Endothelial cell of umbilical vein (primary cell): ENCODE results near the gene HOXA3.

Source experiments
- EZH2 ChIP-seq: IDR thresholded peaks from 2 replicates; pipeline ENCODE4 v1.6.1; 2012; ENCODE audit warnings: borderline replicate concordance, low read depth, mild to moderate bottlenecking, moderate library complexity, low read length, inconsistent platforms; ENCODE audit not compliant: severe bottlenecking
- JUN ChIP-seq: IDR thresholded peaks from 2 replicates; pipeline ENCODE4 v1.6.1; 2011; ENCODE audit warnings: borderline replicate concordance, low read depth; ENCODE audit not compliant: insufficient read length, insufficient read depth
- POLR2A ChIP-seq: IDR thresholded peaks from 2 replicates; pipeline ENCODE4 v1.6.1; 2012; ENCODE audit warnings: low read depth, mild to moderate bottlenecking, control low read depth, low read length
- TF ChIP-seq, protein P1 (sequence below), 2 donors: IDR thresholded peaks; 1 replicate in 1 of 2; 2 replicates in 1 of 2; pipeline ENCODE4 v1.5.1; 2011; ENCODE audit warnings: low read length in 2 of 2, mild to moderate bottlenecking in 2 of 2, moderate library complexity in 2 of 2, control low read depth in 1 of 2, inconsistent platforms in 1 of 2, low read depth in 1 of 2; ENCODE audit not compliant: insufficient read depth in 1 of 2; ENCODE audit errors: extremely low read depth in 1 of 2

DNA sequence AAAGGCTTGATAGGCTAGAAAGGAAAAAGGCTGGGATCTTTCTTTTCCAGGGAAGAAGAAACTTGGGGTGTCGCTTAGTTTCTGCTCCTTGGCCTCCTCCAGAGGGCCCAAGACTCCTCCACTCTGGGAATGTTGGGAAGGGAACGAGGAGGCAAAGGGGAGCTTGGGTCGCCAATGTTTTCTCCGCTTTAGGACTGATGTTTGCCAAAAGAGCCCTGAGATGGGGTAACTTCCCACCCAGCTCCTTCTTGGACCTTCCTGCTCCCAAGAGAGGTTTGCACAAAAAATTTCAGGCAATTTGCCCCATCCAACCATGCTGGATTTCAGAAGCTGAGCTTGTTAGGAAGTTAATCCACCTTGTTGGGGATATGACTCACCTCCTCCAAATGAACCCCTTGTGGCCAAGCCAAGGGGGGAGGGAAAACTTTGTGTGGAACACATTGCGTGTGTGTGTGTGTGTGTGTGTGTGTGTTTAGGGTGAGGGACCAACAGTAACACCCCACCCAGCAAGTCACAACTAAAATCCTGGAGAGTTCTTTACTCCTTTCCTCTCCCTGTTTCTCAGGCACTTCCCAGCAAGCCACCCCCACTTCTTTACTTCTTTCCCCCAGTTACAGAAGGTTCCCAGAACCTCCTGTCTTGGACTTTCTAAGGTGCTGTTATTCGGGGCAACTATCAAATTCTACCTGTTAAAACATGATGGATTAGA is 41.2 kb downstream of the HOXA3 start:
- TF ChIP-seq, protein P1, sequence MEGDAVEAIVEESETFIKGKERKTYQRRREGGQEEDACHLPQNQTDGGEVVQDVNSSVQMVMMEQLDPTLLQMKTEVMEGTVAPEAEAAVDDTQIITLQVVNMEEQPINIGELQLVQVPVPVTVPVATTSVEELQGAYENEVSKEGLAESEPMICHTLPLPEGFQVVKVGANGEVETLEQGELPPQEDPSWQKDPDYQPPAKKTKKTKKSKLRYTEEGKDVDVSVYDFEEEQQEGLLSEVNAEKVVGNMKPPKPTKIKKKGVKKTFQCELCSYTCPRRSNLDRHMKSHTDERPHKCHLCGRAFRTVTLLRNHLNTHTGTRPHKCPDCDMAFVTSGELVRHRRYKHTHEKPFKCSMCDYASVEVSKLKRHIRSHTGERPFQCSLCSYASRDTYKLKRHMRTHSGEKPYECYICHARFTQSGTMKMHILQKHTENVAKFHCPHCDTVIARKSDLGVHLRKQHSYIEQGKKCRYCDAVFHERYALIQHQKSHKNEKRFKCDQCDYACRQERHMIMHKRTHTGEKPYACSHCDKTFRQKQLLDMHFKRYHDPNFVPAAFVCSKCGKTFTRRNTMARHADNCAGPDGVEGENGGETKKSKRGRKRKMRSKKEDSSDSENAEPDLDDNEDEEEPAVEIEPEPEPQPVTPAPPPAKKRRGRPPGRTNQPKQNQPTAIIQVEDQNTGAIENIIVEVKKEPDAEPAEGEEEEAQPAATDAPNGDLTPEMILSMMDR (IDR thresholded peaks at IDR 0.05; ENCODE audit: extremely low read depth in 1 of 2, insufficient read depth in 1 of 2, low read depth in 1 of 2, low read length in 2 of 2): peak in 1 of 2 donors; percentile 9
- TF ChIP-seq EZH2: no peak
- peak; percentile 88 for TF ChIP-seq JUN
- no peak for TF ChIP-seq POLR2A
